ENCODE results near the gene MTHFSD. TPM values are rescaled to one million over a fixed set of nuclear protein-coding genes. Genes with fewer than 3 reads are reported as not detected.
"Not testable (repeated sequence)": the region's sequence is repeated elsewhere in the genome, so short reads cannot be mapped to it uniquely, and the experiment has no call there.

MTHFSD gene
- total RNA-seq, 2 experiments from 2014 or later: 22.8 to 25.9 TPM

DNA sequence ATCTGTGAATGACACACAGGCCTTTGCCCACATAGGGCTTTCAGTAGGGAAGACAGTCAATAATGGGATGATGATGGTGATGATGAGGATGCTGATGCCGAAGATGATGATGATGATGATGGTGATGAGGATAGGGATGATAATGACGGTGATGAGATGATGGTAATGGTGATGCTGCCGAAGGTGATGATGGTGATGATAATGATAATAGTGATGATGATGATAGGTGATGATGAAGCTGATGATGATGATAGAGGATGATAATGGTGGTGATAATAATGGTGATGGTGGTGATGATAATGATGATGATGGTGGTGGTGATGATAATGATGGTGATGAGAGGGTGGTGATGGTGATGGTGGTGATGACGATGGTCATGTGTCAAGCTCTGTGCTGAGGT is 36.2 kb upstream of the MTHFSD start:
- no peaks in the 10 kb centered on the region for H3K36me3 Mint-ChIP-seq (ENCODE audit: low read depth)
- H3K9me3 Mint-ChIP-seq (ENCODE audit: insufficient read depth): no peaks in the 10 kb centered on the region
- DNase-seq (no peak), ATAC-seq (no peak)
- H3K4me3 Mint-ChIP-seq: no peak overlapping the region
- peaks cover 28% of the 10 kb centered on the region for H3K27me3 Mint-ChIP-seq (ENCODE audit: low read depth)
- peaks cover 7% of the 10 kb centered on the region for H3K4me1 Mint-ChIP-seq (ENCODE audit: low read depth)
- CTCF ChIA-PET: no interaction called here
- H3K27ac Mint-ChIP-seq: no peak overlapping the region
- POLR2A ChIA-PET: no interaction called here

DNA sequence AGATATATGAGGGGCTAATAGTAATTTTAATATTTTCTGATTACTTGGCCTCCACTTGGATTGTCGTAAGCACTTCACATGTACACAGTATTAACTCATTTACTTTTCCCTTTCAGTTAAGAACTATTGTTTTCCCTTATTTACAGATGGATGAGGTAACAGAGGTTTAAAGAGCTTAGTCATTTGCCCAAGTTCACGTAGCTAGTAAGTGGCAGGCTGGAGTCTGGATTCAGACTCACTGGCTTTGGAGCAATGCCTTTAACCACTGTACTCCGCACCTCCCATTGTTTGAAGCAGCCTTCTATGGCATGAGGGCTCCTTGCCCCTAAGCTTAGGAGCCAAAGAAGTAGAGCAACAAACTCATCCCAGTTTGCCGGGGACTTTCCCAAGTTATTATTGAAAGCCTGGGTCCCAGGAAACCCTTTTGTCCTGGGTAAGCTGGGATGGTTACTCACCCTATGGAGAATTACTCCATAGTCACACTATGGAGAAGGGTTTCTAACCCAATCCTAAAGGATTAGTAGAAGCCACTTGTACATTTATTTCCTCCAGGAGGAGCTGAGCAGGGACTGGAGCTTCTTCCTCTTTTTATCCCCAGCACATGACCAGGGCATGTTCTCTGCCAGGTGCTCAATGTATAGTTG is 35.6 kb upstream of the MTHFSD start:
- Mint-ChIP-seq H3K4me3 (no peak overlapping the region), H3K27me3 (ENCODE audit: low read depth) (peaks cover 28% of the 10 kb centered on the region), H3K9me3 (ENCODE audit: insufficient read depth) (no peaks in the 10 kb centered on the region), H3K27ac (no peak overlapping the region), H3K36me3 (ENCODE audit: low read depth) (no peaks in the 10 kb centered on the region), H3K4me1 (ENCODE audit: low read depth) (peaks cover 7% of the 10 kb centered on the region)
- POLR2A ChIA-PET: no interaction called here
- ATAC-seq (no peak), DNase-seq (no peak)
- CTCF ChIA-PET: no interaction called here

DNA sequence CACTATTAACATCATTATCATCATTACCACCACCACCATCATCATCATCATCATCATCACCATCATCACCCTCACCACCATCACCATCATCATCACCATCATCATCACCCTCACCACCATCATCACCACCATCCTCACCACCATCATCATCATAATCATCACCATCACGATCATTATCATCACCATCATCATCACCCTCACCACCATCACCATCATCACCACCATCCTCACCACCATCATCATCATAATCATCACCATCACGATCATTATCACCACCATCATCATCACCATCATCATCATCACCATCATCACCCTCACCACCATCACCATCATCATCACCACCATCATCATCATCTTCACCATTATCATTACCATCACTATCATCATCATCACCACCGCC is 32.9 kb upstream of the MTHFSD start:
- H3K4me1 Mint-ChIP-seq (ENCODE audit: low read depth); POLR2A ChIA-PET; H3K36me3 Mint-ChIP-seq (ENCODE audit: low read depth); H3K9me3 Mint-ChIP-seq (ENCODE audit: insufficient read depth); ATAC-seq; CTCF ChIA-PET; H3K27ac Mint-ChIP-seq; DNase-seq; H3K4me3 Mint-ChIP-seq: not testable (repeated sequence)
- H3K27me3 Mint-ChIP-seq (ENCODE audit: low read depth): peaks cover 13% of the 10 kb centered on the region

DNA sequence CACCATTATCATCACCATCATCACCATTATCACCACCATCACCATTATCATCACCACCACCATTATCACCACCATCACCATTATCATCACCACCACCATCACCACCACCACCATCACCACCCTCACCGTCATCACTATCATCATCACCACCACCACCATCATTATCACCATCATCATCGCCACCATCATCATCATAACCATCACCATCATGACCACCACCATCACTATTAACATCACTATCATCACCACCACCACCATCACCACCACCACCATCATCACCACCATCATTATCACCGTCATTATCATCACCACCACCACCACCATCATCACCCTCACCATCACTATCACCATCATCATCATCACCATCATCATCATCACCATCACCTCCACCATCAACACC is 32.5 kb upstream of the MTHFSD start:
- DNase-seq (no peak), ATAC-seq (no peak)
- no peak overlapping the region for H3K4me3 Mint-ChIP-seq
- ChIA-PET CTCF (no interaction called here), POLR2A (no interaction called here)
- no peaks in the 10 kb centered on the region for H3K4me1 Mint-ChIP-seq (ENCODE audit: low read depth)
- H3K36me3 Mint-ChIP-seq (ENCODE audit: low read depth): no peaks in the 10 kb centered on the region
- H3K9me3 Mint-ChIP-seq (ENCODE audit: insufficient read depth): no peaks in the 10 kb centered on the region
- H3K27ac Mint-ChIP-seq: no peak overlapping the region
- peaks cover 13% of the 10 kb centered on the region for H3K27me3 Mint-ChIP-seq (ENCODE audit: low read depth)

DNA sequence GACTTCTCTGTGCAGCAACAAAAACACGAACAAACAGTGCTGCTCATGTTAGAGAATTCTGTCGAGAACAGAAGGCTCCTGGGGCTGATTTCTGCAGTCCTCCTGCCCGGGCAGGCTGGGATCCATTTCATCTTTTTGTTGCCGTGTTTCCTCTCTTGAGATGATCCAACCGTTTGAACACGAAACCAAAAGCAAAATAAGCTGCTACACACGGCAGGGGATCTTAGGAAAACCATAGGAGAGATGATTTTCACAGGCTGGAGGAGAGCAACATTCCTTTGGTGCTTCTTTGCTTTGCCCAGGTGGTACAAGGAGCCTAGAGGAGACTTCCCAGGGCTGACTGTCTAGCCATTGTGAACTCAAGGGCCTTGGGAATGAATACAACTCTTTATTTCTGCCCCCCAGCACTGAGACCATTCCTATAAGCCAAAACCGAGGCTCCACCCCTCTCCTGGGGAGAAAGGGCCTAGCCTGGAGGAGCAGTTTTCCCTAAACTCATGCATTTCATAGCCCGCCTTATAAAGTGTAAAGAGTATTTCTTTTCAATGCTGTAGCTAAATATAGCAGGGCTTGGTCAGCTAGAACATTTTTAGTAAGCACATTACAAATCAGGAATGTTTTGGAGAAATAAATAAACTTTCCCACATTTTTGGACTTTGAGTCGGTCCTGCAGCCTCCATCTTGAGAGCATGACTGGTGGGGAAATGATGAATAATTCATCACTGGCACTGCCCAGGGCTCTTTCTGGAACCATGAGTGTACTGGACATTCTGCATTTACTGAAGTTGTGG is 31.0 kb upstream of the MTHFSD start:
- CTCF ChIA-PET: no interaction called here
- no peak overlapping the region for H3K4me3 Mint-ChIP-seq
- H3K36me3 Mint-ChIP-seq (ENCODE audit: low read depth): no peaks in the 10 kb centered on the region
- no peaks in the 10 kb centered on the region for H3K9me3 Mint-ChIP-seq (ENCODE audit: insufficient read depth)
- DNase-seq (no peak), ATAC-seq (no peak)
- no peaks in the 10 kb centered on the region for H3K4me1 Mint-ChIP-seq (ENCODE audit: low read depth)
- POLR2A ChIA-PET: no interaction called here
- no peak overlapping the region for H3K27ac Mint-ChIP-seq
- peaks cover 8% of the 10 kb centered on the region for H3K27me3 Mint-ChIP-seq (ENCODE audit: low read depth)

DNA sequence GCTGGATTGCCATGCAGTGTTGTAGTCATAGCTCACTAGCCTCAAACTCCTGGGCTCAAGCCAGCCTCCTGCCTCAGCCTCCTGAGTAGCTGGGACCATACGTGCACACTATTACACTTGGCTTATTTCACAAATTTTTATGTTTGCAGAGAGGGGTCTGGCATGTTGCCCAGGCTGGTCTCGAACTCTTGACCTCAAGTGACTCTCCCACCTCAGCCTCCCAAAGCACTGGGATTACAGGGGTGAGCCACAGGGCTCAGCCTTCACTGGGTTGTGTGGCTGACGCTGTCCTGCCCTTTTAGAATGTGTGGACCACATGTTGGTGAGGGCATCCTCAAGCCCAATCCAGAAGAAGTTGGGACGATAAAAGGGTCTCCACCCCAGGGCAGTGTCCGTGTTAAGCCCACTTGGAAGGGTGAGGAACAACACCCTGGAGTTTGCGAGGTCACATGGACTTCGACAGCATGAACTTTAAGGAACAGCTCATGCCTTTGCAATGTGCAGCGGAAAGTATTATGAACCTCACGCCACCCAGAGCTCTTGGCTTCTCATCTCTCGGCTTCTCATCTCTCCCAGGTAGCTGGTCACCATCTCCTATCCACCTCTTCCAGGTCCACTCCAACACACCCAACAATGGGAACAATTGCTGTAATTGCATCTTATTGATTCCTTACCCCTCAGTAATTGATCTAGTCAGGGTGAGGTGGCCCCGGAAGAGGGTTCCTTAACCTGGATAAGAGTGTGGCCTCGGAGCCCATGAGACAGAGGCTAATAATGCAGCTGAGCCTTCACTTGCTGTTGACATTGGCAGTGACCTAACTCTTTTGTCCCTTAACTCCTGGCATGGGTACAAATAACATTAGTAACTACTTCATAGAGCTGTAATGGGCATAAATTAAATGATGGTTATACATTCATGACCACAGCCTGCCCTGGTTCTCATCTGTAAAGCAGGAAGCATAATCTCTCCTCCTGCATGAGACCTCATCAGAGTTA is 30.0 kb upstream of the MTHFSD start:
- Mint-ChIP-seq H3K36me3 (ENCODE audit: low read depth) (no peaks in the 10 kb centered on the region), H3K27ac (no peak overlapping the region), H3K4me1 (ENCODE audit: low read depth) (no peaks in the 10 kb centered on the region), H3K4me3 (no peak overlapping the region), H3K9me3 (ENCODE audit: insufficient read depth) (no peaks in the 10 kb centered on the region), H3K27me3 (ENCODE audit: low read depth) (peaks cover 15% of the 10 kb centered on the region)
- ATAC-seq (no peak), DNase-seq (no peak)
- POLR2A ChIA-PET: no interaction called here
- CTCF ChIA-PET: no interaction called here

DNA sequence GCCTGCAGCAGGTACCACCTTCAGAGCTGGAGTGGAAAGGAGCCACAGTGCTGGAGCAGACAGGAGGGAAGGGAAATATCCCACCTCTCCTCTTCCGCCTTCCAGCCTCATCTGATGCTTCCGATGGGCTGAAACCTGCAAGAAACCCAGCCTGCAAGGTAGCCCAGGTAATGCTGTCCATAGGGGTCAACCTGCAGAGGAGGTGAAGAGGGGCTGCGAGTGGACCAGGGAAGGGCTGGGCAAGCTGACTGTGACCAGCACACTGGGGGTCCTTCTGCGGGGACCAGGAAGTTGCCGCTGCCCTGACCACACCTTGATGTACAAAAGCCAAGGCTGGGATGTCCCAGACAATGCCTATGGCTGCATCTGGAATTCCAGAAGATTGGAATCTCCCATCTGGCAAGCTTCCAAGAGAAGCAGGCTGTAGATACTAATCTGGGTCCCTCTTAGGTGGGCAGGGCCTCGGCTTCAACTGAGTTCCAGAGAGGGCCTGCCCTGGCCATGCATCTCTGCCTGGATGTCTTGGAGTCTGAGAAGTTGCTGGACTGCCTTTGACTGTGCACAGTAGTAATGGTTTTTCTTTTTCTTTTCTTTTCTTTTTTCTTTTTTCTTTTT is 29.1 kb upstream of the MTHFSD start:
- no peak overlapping the region for H3K4me3 Mint-ChIP-seq
- ChIA-PET CTCF (no interaction called here), POLR2A (no interaction called here)
- peaks cover 21% of the 10 kb centered on the region for H3K27me3 Mint-ChIP-seq (ENCODE audit: low read depth)
- H3K36me3 Mint-ChIP-seq (ENCODE audit: low read depth): no peaks in the 10 kb centered on the region
- ATAC-seq (no peak), DNase-seq (no peak)
- no peaks in the 10 kb centered on the region for H3K4me1 Mint-ChIP-seq (ENCODE audit: low read depth)
- H3K27ac Mint-ChIP-seq: no peak overlapping the region
- H3K9me3 Mint-ChIP-seq (ENCODE audit: insufficient read depth): no peaks in the 10 kb centered on the region

DNA sequence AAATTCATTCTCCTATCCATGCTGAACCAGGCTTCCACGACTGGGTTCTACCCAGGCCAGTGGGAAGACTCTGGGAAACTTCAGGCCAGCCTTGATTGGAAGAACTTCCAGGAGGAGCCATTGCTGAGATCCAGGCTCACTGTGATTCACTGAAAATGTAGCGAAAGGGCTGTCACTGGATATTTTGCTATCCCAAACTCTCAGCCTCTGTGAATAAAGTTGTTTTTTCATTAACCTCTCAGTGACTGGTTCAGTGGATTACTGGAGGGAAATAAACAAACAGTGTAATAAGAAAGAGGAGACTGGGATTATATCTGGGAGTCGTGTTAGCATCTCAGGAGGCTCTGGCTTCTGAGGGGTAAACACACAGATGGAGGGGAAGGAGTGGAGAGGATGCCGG is 26.4 kb upstream of the MTHFSD start:
- H3K9me3 Mint-ChIP-seq (ENCODE audit: insufficient read depth): no peaks in the 10 kb centered on the region
- DNase-seq (no peak), ATAC-seq (no peak)
- H3K27me3 Mint-ChIP-seq (ENCODE audit: low read depth): peaks cover 42% of the 10 kb centered on the region
- H3K4me3 Mint-ChIP-seq: no peak overlapping the region
- POLR2A ChIA-PET: no interaction called here
- CTCF ChIA-PET: no interaction called here
- H3K36me3 Mint-ChIP-seq (ENCODE audit: low read depth): no peaks in the 10 kb centered on the region
- H3K27ac Mint-ChIP-seq: no peak overlapping the region
- H3K4me1 Mint-ChIP-seq (ENCODE audit: low read depth): peaks cover under 1% of the 10 kb centered on the region

DNA sequence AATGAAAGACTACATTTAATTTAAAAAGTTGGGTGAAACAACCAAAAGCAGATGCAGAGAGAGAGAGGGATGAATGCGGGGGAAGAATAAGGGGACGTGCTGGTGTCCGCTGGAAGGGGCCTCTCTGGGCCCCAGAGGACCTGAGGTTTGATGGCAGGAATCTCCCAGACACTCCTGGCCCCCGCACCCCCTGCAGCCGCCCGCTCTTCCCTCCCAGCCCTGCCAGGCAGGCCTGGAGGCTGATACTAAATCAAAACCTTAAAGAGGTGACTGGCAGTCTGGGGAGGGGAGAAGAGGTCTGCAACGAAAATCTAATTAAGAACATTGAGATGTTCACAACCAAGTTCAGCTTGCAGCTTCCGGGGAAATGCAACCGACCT is 25.7 kb upstream of the MTHFSD start:
- CTCF ChIA-PET: no interaction called here
- H3K27ac Mint-ChIP-seq: no peak overlapping the region
- H3K27me3 Mint-ChIP-seq (ENCODE audit: low read depth): peaks cover 46% of the 10 kb centered on the region
- no peak overlapping the region for H3K4me3 Mint-ChIP-seq
- no peaks in the 10 kb centered on the region for H3K36me3 Mint-ChIP-seq (ENCODE audit: low read depth)
- DNase-seq (no peak), ATAC-seq (no peak)
- no peaks in the 10 kb centered on the region for H3K9me3 Mint-ChIP-seq (ENCODE audit: insufficient read depth)
- POLR2A ChIA-PET: no interaction called here
- H3K4me1 Mint-ChIP-seq (ENCODE audit: low read depth): peaks cover 7% of the 10 kb centered on the region

DNA sequence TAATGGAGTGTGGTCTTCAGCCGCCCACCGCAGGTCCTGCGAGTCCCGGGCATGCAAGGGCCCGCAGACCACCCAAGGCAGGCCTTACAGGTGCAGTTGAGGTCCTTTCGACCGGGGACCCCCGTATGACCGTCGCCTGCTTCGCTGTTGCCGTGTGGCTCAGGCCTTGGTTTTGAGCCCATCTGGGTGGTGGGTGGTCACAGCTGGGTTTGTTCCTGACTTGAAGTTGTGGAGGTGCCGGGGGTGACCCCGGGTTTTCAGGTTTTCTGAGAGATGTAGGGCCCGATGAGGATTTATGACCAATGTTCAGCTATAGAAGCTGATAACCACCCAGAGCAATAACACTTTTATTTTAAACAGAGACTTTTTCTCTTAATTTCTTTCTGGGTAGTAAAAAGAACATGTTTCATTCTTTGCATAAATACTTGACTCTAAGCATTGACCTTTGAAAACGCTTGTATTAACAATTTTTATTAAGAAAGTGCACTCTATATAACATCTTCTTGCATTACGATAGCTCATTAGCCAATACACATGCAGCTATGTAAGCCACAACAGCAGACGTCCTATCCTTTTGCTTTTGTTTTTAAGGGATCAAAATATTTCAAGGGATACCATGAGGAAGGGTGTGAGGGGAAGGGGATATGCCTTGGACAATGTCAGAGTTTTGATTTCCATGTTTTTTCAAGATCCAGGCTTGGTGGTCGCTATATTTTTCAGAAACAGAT is 25.2 kb upstream of the MTHFSD start:
- DNase-seq (no peak), ATAC-seq (no peak)
- Mint-ChIP-seq H3K27me3 (ENCODE audit: low read depth) (peaks cover 48% of the 10 kb centered on the region), H3K9me3 (ENCODE audit: insufficient read depth) (no peaks in the 10 kb centered on the region), H3K4me3 (no peak overlapping the region), H3K27ac (no peak overlapping the region), H3K36me3 (ENCODE audit: low read depth) (no peaks in the 10 kb centered on the region), H3K4me1 (ENCODE audit: low read depth) (peaks cover 7% of the 10 kb centered on the region)
- CTCF ChIA-PET: no interaction called here
- POLR2A ChIA-PET: no interaction called here

DNA sequence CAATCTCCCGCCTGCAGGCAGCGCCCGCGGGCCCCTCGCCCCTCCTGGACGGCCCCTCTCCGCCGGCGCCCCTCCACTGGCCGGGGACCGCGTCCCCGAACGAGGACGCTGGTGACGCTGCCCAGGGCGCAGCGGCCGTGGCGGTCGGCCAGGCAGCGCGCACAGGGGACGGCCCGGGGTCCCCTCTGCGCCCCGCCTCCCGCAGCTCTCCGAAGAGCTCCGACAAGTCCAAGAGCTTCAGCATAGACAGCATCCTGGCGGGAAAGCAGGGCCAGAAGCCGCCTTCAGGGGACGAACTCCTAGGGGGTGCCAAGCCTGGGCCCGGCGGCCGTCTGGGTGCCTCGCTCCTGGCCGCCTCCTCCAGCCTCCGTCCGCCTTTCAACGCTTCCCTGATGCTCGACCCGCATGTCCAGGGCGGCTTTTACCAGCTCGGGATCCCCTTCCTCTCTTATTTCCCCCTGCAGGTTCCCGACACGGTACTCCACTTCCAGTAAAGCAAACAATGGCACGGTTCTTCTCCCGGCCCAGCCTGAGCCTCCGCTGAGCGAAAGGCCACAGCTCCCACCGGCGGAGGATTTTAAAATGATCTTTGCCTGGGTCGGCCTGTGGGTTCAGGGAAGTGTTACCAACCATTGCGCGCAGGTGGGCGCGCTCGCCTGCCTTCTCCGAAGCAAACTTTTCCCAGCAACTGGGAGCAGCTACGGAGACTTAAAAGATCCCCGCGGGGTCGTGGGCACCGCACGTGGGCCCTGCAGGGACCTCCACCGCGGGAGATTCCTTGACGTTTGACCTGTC is 24.4 kb upstream of the MTHFSD start:
- peaks cover 7% of the 10 kb centered on the region for H3K4me1 Mint-ChIP-seq (ENCODE audit: low read depth)
- POLR2A ChIA-PET: no interaction called here
- H3K36me3 Mint-ChIP-seq (ENCODE audit: low read depth): no peaks in the 10 kb centered on the region
- no peaks in the 10 kb centered on the region for H3K9me3 Mint-ChIP-seq (ENCODE audit: insufficient read depth)
- peaks cover 54% of the 10 kb centered on the region for H3K27me3 Mint-ChIP-seq (ENCODE audit: low read depth)
- DNase-seq: no peak
- no peak for ATAC-seq
- no peak overlapping the region for H3K4me3 Mint-ChIP-seq
- no peak overlapping the region for H3K27ac Mint-ChIP-seq
- CTCF ChIA-PET: no interaction called here
